Suppressor macrophage treated with lipopolysaccharide for 1 hour (primary cell): ENCODE results near the gene POLR1A.

ENCODE experiments used
- DNase-seq, 3 donors: peaks; one replicate each; pipeline ENCODE4 v3.0.0-alpha.2; 2020 to 2022

Gene POLR1A

DNA sequence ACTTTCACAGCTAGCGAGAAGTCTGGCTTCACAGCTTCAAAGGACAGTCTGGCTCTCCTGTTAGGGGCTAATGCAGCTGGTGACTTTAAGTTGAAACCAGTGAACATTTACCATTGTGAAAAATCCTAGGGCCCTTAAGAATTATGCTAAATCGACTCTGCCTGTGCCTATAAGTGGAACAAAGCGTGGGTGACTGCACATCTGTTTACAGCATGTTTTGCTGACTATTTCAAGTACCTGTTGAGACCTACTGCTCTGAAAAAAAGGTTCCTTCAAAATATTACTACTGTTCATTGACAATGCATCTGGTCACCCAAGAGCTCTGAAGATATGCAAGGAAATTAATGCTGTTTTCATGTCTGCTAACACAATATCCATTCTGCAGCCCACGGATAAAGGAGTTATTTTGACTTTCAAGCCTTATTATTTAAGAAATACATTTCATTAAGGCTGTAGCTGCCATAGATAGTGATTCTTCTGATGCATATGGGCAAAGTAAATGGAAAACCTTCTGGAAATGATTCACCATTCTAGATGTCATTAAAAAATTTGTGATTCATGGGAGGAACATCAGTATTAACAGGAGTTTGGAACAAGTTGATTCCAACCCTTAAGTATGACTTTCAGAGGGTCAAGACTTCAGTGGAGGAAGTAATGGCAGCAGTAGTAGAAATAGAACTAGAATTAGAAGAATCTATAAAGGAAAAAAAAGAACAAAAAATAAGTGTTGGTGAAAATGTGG, 48.9 kb downstream of the POLR1A start:
- no peak for DNase-seq

DNA sequence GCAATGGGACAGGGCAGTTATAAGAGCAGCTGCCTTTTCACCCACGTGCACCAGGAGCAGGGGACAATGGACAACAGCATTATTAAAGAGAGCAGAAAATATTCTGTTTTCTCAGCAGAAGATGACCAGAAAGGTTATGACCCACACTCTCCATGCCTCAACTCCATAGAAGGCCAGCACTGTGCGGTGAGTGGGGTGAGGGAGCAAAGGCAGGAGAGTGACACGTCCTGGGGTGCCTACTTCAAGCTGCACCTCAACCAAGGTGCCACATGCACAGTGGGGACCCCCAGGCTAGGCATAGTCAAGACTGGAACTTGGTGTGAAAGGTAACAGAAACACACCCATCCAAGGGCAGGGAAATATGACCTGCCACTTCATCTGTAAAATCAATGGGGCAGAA, 50.4 kb downstream of the POLR1A start:
- no peak for DNase-seq

DNA sequence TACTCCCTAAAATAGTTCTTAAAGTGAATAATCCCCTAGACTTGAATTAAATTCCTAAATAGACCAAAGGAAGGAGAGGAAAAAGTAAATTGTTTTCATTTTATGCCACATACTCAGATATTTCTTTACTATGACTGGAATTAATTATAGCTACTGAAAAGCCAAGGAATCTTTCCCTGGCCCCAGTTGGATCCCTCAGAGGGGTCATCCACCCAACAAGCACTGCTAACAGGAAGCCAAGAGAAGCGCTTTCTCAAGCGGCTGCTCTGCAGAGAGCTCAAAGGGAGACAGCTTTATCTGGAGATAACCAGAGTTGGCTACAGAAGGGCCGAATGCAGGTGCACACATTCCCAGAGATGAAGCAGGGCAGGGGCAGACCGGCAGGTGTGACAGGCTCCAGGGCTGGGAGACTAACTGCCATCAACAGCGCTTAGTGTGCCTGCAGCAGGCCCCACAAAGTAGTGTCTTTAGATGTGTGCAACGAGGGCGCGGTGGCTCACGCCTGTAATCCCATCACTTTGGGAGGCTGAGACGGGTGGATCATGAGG, 51.1 kb downstream of the POLR1A start:
- DNase-seq = no peak

DNA sequence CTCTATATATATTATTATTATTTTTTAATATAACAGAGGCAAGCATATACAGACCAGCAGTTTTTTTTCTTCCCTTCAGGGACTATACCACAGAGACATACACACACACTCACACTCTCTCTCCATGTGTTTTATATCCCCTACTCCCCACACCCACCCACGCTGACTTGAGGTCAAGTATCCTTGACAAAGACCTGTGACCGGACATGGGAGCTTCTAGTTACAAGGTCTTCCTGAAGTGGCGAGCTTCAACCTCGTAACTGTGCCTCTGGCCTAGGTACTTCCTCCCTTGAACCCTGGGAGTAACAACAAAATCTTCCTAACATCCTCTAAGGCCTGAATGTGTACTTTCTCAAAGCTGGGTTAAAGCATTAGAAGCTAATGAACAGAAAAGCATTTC, 52.5 kb downstream of the POLR1A start:
- DNase-seq = no peak

DNA sequence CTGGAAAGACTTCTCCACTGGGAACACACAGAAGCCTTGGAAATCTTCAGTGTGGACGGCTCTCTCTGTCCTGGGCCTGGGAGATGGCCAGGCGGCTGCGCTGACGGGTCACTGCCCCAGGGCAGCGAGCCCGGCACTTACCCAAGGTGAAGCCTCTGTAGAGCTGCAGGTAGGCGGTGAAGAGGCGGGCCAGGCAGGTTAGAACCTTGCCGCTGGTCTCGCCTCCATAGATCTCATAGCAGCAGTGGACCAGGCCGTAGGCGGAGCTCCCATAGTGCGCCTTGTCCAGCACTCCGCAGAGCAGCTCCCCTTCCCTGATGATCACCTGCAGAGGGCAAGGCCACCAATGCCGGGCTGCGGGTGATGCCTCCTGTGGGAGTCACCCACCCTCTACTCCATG, 53.0 kb downstream of the POLR1A start:
- DNase-seq = no peak

DNA sequence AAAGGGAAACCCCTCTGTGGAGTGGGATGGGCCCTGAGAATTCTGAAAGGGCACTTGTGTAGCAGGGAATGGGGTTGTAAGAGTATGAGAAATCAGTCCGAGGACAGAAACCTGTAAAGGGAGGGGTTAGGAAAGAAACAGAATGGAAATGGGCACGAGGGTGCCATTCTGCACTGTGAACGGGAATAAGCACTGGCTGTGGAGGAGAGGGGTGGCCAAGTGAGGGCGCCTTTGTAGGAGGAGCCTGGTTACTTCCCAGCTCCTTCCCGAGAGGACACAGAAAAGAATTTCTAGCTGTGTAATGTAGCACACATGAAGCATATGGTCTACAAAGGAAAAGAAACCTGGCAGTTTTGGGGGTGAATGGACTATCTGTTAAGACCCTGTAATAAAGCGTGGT, 53.4 kb downstream of the POLR1A start:
- DNase-seq = no peak

DNA sequence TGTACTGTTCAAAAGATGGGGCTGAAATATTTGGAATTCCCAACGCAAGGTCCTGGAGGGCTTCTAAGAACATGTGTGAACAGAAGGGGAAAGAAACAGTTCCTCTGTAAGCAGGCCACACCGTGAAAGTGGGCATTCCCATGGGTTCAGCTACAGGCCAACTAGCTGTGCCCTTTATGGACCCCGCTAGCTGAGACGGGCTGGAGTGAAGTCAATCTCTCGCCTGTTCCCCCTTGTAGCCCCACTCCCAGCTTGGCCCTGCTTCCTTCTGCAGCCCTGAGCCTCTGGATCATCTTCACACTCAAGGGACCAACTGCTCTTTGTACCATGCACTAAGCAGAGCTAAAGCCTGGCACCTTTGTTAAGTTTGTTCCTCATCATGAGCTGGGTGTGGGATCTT, 55.4 kb downstream of the POLR1A start:
- DNase-seq = peak in 1 of 3 donors; percentile 40

DNA sequence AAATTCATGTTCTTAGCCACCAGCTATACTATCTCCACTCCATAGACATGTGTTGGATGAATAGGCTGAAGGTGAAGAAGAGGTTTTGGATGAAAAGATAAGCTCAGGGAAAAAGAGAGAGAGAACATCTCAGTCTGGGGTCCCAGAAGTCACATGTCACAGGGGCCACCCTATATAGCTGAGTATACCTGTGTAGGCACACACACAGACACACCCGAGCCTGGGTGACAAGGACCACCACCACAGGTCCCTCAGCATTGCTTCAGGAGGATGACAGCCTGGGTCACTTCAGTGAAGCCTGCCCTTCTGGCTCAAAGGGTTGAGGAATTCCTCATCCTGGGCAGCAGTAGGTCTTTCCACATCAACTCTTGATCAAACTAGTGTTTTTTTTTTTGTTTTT, 56.2 kb downstream of the POLR1A start:
- no peak for DNase-seq

DNA sequence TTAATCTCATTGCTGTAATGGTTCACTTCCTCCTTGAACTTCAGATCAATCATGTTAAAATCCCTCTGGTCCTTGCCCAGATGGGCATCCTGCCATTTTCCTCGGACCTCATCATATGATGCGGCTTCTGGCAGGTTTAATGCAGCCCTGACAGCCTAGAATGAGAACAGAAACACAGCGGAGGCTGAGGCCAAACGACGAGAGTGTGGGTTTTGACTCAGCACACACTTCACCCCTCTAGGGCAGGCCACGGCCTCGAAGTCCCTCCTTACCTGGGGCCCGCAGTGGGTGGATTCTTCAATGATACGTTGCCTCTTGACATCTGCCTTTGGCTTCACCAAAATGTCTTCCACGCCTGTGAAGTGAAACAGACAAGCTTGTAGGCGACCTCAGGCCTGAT, 56.8 kb downstream of the POLR1A start:
- DNase-seq = no peak

DNA sequence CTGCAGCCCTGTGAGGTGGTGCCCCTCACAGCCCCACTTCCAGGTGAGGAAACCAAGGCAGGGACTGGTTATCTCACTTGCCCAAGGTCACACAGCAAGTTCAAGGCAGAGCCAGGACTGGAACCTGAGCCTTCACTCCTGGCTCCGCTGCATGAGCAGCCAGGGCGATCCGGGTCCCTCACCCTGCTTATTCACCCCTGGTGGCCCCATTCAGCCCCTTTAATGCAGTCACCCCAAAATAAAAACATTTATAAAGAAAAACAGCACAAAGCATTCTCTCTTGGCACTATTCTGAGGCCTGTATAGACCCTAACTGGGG, 57.3 kb downstream of the POLR1A start:
- no peak for DNase-seq

DNA sequence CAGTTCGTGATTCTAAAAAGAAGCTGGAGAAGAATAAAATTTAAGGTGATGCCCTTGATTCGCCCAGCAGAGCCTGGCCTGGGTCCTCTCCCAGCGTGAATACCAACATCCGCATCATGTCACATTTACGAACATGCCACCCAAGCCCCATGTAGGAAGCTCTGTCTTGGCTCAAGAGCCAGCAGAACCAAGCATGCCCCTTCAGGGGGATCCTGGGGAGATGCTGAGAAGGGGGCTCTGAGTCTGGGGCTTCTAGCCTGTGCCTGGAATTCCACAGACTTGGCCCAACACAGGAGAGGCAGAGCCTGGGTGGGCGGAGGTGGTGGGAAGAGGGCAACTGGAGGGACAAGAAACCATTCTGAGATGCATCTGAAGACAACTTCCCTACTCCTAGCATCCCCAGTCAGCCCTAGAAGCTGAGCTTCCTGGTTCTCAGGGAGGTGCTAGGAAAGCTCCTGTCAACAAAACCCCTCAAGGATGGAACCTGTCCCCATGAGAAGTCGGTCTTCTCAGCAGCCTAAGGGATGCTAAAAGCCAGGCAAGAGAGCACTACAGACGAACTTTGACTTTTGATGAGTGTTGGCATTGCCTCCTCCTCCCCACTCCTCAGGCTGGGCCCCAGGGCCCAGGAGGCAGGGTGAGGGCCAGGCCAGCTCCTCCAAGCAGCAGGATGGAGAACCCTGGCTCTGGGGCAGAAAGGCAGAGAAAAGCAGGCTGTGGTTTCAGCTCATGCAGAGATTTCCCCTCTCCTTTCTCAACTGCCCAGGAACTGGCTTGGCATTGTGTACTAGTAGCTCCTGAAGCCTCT, 57.9 kb downstream of the POLR1A start:
- DNase-seq = no peak

DNA sequence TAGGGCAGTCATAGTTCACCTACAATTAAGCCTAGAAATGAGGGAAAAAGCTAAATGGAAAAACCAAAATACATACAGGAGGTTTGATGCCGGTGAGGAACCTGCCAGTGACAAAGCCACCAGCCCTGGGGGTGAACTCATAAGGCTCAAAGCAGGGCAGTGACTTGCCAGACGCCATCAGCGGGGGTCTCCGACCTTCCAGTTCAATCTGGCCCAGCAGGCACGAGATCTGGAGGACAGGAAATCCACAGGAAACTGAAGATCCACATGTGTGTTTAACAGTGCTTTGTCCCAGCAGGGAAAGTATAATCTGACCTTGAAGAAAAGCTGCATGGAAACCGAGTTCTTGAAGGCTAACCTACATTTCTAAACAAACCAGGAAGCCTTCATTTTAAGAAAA, 60.1 kb downstream of the POLR1A start:
- no peak for DNase-seq

DNA sequence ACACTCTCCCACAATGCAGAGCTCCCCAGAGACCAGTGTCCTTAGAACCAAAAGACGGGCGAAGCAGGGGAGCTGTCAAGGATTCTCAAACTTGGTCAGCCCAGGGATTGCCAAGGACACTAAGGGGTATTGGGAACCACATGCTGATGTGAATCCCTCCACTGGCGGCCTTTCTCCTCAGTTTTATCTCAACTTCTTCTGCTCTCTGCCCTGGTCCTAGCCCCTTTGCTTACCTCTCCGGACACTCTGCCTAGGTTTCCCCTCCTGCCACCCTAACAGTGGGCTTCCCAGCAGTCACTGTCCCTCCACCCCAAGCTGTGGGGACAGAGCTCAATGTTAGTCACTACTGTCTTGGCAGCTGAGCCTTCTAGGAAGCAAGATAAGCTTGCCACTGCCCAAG, 61.1 kb downstream of the POLR1A start:
- DNase-seq = no peak

DNA sequence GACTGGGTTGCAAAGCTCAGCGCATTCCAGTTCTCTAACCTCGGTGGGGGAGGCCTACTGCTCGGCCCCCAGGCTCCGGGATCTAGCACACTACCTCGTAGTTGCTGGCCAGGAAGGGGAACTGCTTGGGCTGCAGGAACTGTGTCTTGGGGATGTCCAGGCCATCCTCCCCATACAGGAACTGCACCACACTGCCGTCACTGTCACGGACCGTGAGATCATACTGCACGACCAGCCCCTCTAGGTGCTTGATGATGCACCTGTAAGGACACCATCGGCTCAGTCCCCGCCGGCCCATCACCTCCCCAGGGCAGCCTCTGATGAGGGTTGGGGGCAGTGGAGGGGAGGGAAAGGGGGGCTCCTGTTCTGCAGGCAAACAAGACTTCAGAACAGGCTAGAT, 61.6 kb downstream of the POLR1A start:
- DNase-seq = no peak

DNA sequence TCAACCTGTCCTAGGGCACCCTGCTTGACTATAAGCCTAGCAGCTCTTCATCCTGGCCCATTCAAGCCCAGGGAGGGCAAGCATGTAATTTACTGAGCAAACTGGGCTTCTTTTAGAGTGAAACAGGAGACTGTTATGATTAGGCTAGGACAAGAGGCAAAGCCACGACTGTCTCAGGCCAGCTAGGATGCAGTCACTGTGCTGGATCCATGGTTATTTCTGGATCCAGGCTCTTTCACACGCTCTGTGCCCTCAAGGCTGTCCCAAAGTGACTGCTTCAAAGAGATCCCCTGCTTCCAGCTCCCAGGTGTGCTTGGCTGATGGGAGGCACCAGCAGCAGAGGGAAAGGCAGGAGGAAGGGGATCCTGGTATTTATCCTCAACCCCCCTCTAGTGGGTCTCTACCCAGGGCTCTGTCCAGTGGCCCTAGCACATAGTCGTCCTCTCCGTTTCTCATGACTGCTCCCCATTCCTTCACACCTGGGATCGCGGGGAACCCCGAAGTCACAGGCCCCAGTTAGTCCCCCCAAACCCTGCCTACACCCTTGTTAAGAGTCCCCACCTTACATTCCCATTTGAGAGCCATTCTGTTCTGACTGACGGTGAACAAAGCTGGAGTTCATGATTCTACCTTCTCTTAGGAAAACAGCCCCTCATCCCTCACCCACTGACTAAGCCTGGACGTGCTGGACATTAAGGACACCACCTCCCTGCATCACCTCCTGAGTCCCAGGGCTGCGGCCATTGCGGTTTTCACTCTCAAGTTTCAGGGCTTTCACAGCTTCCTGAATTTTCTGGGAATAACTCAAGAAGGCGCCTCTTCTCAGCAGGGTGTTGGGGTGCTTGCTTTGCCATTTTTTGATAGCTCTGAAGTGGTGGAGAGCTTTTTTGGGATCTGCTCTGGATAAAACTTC, 63.2 kb downstream of the POLR1A start:
- DNase-seq = no peak

DNA sequence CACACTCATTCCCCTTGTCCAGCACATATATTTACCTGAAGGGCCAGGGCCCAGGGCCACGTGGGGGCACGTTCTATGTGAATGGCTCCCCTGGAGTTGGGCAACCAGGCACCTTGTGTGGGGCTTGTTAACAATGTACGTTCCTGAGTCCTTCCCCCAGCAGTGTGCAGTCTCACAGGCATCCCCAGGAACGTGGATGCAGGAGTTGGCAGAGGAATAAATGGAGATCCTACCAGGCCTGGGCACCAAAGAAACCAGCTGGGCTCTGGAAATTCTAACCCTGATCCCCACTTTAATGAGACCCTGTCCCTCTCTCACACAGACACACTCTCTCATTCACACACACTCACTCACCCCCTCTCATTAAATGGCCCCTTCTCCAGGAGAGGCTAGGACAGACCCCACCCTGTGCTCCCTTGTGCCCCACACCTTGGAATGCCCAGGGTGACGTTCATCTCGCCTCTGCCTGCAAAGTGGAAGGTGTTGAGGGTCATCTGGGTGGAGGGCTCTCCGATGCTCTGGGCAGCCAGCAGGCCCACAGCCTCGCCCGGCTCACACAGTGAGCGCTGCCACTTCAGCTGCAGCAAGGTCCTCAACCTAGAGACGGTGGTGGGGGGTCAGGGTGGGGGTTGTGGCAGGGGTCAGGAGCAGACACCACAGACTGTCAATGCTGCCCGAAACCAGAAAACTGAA, 65.6 kb downstream of the POLR1A start:
- DNase-seq = no peak

DNA sequence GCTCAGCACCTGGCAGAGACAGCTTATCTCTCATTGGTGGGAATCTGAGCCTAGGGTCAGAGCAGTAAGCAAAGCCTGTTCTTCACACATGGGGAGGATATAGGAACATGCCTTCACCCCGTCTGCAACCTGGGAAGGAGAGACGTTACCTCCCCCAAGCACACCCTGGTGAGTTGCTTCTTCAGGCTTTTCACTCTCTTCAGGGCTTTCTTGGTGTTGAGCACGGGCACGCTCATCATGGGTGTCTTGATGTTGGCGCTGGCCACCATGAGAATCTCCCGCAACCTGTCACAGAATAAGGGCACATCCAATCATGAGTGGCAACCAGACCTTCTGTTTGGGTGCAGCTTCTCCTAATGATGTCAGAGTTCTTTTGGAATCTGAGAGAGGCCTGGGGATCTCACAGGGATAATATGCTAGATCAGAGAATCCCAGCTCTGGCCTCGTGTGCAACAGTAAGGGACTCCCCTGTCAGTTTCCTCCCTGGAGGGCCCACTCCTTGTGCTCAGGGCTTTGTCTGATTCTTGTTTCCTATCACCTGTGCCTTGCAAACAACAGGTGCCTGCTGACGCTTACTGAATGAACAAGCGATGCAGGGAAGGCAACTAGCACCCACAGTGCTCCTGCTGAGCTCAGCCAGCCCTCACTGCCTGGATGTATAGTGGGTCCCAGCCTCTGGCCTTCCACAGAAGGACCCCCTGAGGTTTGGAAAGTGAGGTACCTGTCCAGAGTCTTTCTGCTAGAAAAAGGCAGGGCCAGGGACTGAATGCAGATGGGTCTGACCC, 66.3 kb downstream of the POLR1A start:
- DNase-seq = no peak

DNA sequence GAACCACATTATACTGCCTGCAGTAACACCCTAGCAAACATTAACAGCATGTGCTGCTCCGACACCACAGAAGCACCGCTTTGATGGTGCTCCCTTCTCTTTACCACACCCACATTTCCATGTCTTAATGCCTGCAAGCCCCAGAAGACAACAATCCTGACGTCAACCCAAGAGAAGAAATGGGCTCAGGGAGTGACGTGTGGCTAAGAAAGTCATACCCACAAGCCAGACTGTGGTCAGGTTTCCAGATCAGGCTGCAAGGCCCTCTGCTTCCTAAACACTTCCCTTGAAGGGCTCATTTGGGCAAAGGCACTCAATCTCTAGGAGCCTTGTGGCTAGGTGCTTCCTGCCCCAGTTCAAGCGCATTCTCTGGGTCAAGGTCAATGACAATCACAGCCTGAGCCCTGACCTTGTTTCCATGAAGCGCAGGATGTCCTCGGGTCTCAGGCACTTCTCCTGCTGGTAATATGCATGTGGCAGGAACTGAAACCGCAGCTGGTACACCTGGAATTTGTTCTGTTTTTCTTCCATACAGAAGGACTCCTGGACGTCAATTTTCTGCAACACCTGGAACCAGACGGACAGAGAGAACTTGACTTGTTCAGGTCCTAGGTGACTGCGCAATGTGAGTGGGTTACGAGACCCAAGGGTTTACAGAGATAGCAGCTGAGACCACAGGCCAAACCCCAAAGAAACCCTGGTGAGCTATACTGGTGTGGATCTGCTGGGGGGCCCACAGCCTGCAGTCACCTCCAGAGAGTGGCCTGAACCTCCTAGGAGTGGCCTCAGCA, 67.2 kb downstream of the POLR1A start:
- DNase-seq = peak; percentile 80 to 88 (median 83)

DNA sequence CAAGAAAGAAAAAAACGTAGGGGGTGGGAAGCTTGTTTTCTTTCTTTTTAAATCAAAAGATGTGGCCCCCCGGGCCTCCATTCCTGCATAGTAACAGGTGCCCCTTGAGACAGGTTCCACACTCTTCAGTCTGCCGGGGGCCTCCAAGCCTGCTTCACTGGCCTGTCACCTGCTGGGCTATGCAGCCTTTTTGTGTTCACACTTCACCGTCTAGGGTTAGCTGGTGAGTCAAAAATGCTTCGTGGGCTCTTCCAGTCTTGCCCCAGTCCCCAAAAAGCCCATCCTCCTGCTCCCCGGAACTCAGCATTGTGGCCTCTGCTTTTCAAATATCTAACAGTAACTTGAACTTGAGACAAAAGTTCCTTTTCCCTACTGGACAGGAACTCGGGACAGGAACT, 67.9 kb downstream of the POLR1A start:
- peak; percentile 36 to 45 (median 43) for DNase-seq

DNA sequence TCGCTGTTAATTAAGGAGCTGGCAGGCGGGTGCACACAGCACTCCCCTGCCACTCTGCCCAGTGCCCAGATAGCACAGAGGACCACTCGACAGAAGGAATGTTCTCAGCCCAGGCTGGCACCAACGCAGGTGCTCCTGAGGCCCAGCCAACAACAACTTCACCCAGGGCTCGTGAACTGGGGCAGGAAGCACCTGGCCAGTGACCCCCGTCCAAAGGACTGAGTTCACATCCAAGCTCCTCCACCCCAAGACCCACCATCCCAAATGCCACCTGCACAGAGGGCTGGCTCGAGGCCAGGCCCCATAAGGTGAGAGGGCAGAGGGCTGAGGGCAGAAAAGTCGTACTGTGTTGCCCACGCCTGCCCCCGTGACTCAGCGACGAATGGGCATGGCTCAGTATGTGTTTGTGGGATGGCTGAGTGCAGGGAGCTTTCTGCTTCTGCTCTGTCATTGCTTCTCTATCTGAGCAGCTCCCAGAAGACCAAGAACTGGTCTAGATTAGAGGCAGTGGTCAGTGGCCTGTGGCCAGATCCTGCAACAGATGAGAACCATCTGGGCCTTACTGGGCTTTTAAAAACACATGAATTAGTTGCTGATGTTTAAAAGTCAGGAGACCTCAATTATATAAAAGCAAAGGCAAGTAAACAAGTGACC, 68.4 kb downstream of the POLR1A start:
- DNase-seq = peak; percentile 86 to 91 (median 89)
